Trophoblast cell (in vitro differentiated cells and primary cell): ENCODE measurements around the gene AMOTL1.

Experiments used
- DNase-seq, 2 donors: peaks; one replicate each; pipeline ENCODE4 v3.0.0-alpha.2; 2016
- H2AFZ ChIP-seq: 2 replicates; pipeline ENCODE4 v1.6.1; 2013; ENCODE audit warnings: low read length, moderate library complexity, mild to moderate bottlenecking; ENCODE audit not compliant: insufficient read depth, poor library complexity
- H2AK5ac ChIP-seq: 2 replicates; pipeline ENCODE4 v1.6.1; 2013; ENCODE audit warnings: mild to moderate bottlenecking, low read length
- H2BK120ac ChIP-seq: 2 replicates; pipeline ENCODE4 v1.6.1; 2013; ENCODE audit warnings: low read length, mild to moderate bottlenecking, moderate library complexity; ENCODE audit not compliant: insufficient read depth, poor library complexity
- H2BK12ac ChIP-seq: 2 replicates; pipeline ENCODE4 v1.6.1; 2013; ENCODE audit warnings: mild to moderate bottlenecking, low read length, moderate library complexity
- H2BK5ac ChIP-seq: 2 replicates; pipeline ENCODE4 v1.6.1; 2013; ENCODE audit warnings: low read length, low read depth, moderate library complexity, mild to moderate bottlenecking; ENCODE audit not compliant: poor library complexity
- H3K14ac ChIP-seq: 2 replicates; pipeline ENCODE4 v1.6.1; 2013; ENCODE audit warnings: mild to moderate bottlenecking, low read length
- H3K18ac ChIP-seq: 2 replicates; pipeline ENCODE4 v1.6.1; 2013; ENCODE audit warnings: mild to moderate bottlenecking, low read length
- H3K23ac ChIP-seq: 2 replicates; pipeline ENCODE4 v1.6.1; 2013; ENCODE audit warnings: low read length
- H3K27ac ChIP-seq: 2 replicates; pipeline ENCODE4 v1.5.1; 2013; ENCODE audit warnings: low read depth, mild to moderate bottlenecking, inconsistent platforms, low read length, moderate library complexity
- H3K27me3 ChIP-seq: 2 replicates; pipeline ENCODE4 v1.6.1; 2013; ENCODE audit warnings: inconsistent platforms, mild to moderate bottlenecking, low read length, moderate library complexity; ENCODE audit not compliant: insufficient read depth
- H3K36me3 ChIP-seq, 2 experiments: 1 replicate in 1 of 2; 2 replicates in 1 of 2; pipeline ENCODE4 v1.6.1; 2013; ENCODE audit warnings: low read length in 2 of 2, mild to moderate bottlenecking in 2 of 2, moderate library complexity in 1 of 2; ENCODE audit not compliant: insufficient read depth in 2 of 2, control insufficient read depth in 1 of 2
- H3K4ac ChIP-seq: 2 replicates; pipeline ENCODE4 v1.6.1; 2013; ENCODE audit warnings: low read depth, mild to moderate bottlenecking, low read length, moderate library complexity
- H3K4me1 ChIP-seq, 2 experiments: 1 replicate in 1 of 2; 2 replicates in 1 of 2; pipeline ENCODE4 v1.6.1; 2013; ENCODE audit warnings: low read length in 2 of 2, mild to moderate bottlenecking in 2 of 2, moderate library complexity in 1 of 2; ENCODE audit not compliant: insufficient read depth in 2 of 2, control insufficient read depth in 1 of 2
- H3K4me2 ChIP-seq: 2 replicates; pipeline ENCODE4 v1.6.1; 2013; ENCODE audit warnings: inconsistent platforms, mild to moderate bottlenecking, low read length, moderate library complexity
- H3K4me3 ChIP-seq: 2 replicates; pipeline ENCODE4 v1.5.1; 2013; ENCODE audit warnings: mild to moderate bottlenecking, low read depth, low read length, inconsistent platforms
- H3K79me1 ChIP-seq: one replicate; pipeline ENCODE4 v1.6.1; 2013; ENCODE audit warnings: low read length
- H3K79me2 ChIP-seq: 2 replicates; pipeline ENCODE4 v1.6.1; 2013; ENCODE audit warnings: low read length, mild to moderate bottlenecking; ENCODE audit not compliant: control insufficient read depth, insufficient read depth, poor library complexity
- H3K9ac ChIP-seq: 2 replicates; pipeline ENCODE4 v1.6.1; 2013; ENCODE audit warnings: mild to moderate bottlenecking, low read length
- H3K9me3 ChIP-seq: 2 replicates; pipeline ENCODE4 v1.6.1; 2013; ENCODE audit warnings: low read depth, mild to moderate bottlenecking, control low read depth, inconsistent platforms, low read length; ENCODE audit not compliant: insufficient read depth
- H4K12ac ChIP-seq: 2 replicates; pipeline ENCODE4 v1.6.1; 2013; ENCODE audit warnings: low read depth, mild to moderate bottlenecking, low read length, moderate library complexity
- H4K8ac ChIP-seq: 2 replicates; pipeline ENCODE4 v1.6.1; 2013; ENCODE audit warnings: low read depth, mild to moderate bottlenecking, low read length, moderate library complexity
- H4K91ac ChIP-seq: one replicate; pipeline ENCODE4 v1.6.1; 2013; ENCODE audit warnings: low read depth, mild to moderate bottlenecking, low read length, moderate library complexity
- WGBS: extraction: QIAGEN DNeasy Blood & Tissue Kit; methylation state at CpG from one replicate; pipeline ENCODE4 v1.1.7; 2013; ENCODE audit warnings: missing lambda C conversion rate; ENCODE audit not compliant: insufficient read length, insufficient coverage; ENCODE audit errors: extremely low coverage; 5-methylcytosine and 5-hydroxymethylcytosine counted together

AMOTL1 gene

DNA sequence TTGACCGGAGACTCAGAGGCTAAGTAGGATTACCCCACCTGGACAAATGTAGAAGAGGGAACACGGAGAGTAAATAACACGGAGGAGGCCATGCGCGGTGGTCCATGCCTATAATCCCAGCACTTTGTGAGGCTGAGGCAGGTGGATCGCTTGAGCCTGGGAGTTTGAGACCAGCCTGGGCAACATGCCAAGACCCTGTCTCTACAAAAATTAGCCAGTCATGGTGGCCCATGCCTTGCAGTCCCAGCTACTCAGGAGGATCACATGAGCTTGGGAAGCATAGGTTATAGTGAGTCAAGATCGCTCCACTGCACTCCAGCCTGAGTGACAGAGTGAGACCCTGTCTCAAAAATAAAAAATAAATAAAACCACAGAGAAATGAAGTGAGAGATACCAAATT is 53.9 kb downstream of the AMOTL1 start:
- H3K27ac ChIP-seq, result no peak overlapping the region
- no peak overlapping the region for H3K18ac ChIP-seq
- no peak overlapping the region for H2BK12ac ChIP-seq
- H2BK120ac ChIP-seq, result no peak overlapping the region
- no peaks in the 10 kb centered on the region for H3K79me1 ChIP-seq
- no peak overlapping the region for H4K91ac ChIP-seq
- H3K23ac ChIP-seq, result no peak overlapping the region
- H3K79me2 ChIP-seq, result no peaks in the 10 kb centered on the region
- no peak overlapping the region for H4K12ac ChIP-seq
- H3K9me3 ChIP-seq, result peaks cover 1% of the 10 kb centered on the region
- no peak overlapping the region for H3K4me2 ChIP-seq
- no peak overlapping the region for H2AFZ ChIP-seq
- H3K9ac ChIP-seq, result no peak overlapping the region
- no peak overlapping the region for H2BK5ac ChIP-seq
- no peaks in the 10 kb centered on the region for H3K4me1 ChIP-seq
- H3K27me3 ChIP-seq, result no peaks in the 10 kb centered on the region
- DNase-seq, result no peak
- no peak overlapping the region for H3K4ac ChIP-seq
- no peak overlapping the region for H3K4me3 ChIP-seq
- no CpG with 5 or more reads among the region's 7 CpGs for WGBS
- H2AK5ac ChIP-seq, result no peak overlapping the region
- H4K8ac ChIP-seq, result no peak overlapping the region
- no peak overlapping the region for H3K14ac ChIP-seq
- H3K36me3 ChIP-seq, result peaks cover 34 to 49% of the 10 kb centered on the region in 2 experiments

- Histone ChIP-seq H4K12ac (no peak overlapping the region), H3K23ac (no peak overlapping the region), H3K9ac (no peak overlapping the region), H4K8ac (no peak overlapping the region), H2AFZ (no peak overlapping the region), H3K4me3 (no peak overlapping the region), H2AK5ac (no peak overlapping the region), H3K9me3 (peaks cover 1% of the 10 kb centered on the region), H3K4me1 (peaks cover 0 to 5% of the 10 kb centered on the region in 2 experiments), H3K79me2 (no peaks in the 10 kb centered on the region), H3K27me3 (no peaks in the 10 kb centered on the region), H3K79me1 (no peaks in the 10 kb centered on the region), H2BK120ac (no peak overlapping the region), H4K91ac (no peak overlapping the region), H3K36me3 (peaks cover 39 to 56% of the 10 kb centered on the region in 2 experiments), H2BK5ac (no peak overlapping the region), H3K14ac (no peak overlapping the region), H2BK12ac (no peak overlapping the region), H3K18ac (no peak overlapping the region), H3K4me2 (no peak overlapping the region), H3K4ac (no peak overlapping the region), H3K27ac (no peak overlapping the region)
- WGBS, result no CpG with 5 or more reads among the region's 2 CpGs
- DNase-seq, result no peak
These were observed 55.1 kb downstream of the AMOTL1 start for GRCh38 chr11:94823102-94823732.

GRCh38 chr11:94825031-94825430 is 56.9 kb downstream of the AMOTL1 start:
- Histone ChIP-seq H3K4me3 (no peak overlapping the region), H3K9ac (no peak overlapping the region), H3K27me3 (no peaks in the 10 kb centered on the region), H3K79me2 (no peaks in the 10 kb centered on the region), H3K36me3 (peaks cover 45 to 65% of the 10 kb centered on the region in 2 experiments), H2AK5ac (no peak overlapping the region), H3K9me3 (peaks cover 1% of the 10 kb centered on the region), H3K27ac (no peak overlapping the region), H4K8ac (no peak overlapping the region), H2BK120ac (no peak overlapping the region), H3K79me1 (no peaks in the 10 kb centered on the region), H4K12ac (no peak overlapping the region), H3K23ac (no peak overlapping the region), H2AFZ (no peak overlapping the region), H3K4ac (no peak overlapping the region), H3K18ac (no peak overlapping the region), H3K4me2 (no peak overlapping the region), H2BK5ac (no peak overlapping the region), H3K4me1 (peaks cover 0 to 5% of the 10 kb centered on the region in 2 experiments), H3K14ac (no peak overlapping the region), H4K91ac (no peak overlapping the region), H2BK12ac (no peak overlapping the region)
- no CpG with 5 or more reads among the region's 4 CpGs for WGBS
- no peak for DNase-seq

- no peak for DNase-seq
- H4K91ac ChIP-seq, result no peak overlapping the region
- no peak overlapping the region for H3K18ac ChIP-seq
- peaks cover 0 to 5% of the 10 kb centered on the region in 2 experiments for H3K4me1 ChIP-seq
- no peak overlapping the region for H3K23ac ChIP-seq
- no peak overlapping the region for H2BK12ac ChIP-seq
- no peak overlapping the region for H4K12ac ChIP-seq
- H2BK120ac ChIP-seq, result no peak overlapping the region
- no peak overlapping the region for H4K8ac ChIP-seq
- no peaks in the 10 kb centered on the region for H3K79me1 ChIP-seq
- no peaks in the 10 kb centered on the region for H3K9me3 ChIP-seq
- H2AFZ ChIP-seq, result no peak overlapping the region
- H3K4me3 ChIP-seq, result no peak overlapping the region
- no peak overlapping the region for H2AK5ac ChIP-seq
- H3K27me3 ChIP-seq, result no peaks in the 10 kb centered on the region
- no peak overlapping the region for H2BK5ac ChIP-seq
- H3K36me3 ChIP-seq, result peaks cover 41 to 66% of the 10 kb centered on the region in 2 experiments
- no peak overlapping the region for H3K27ac ChIP-seq
- no peak overlapping the region for H3K4ac ChIP-seq
- H3K9ac ChIP-seq, result no peak overlapping the region
- WGBS, result no CpG with 5 or more reads among the region's 1 CpG
- no peak overlapping the region for H3K14ac ChIP-seq
- no peaks in the 10 kb centered on the region for H3K79me2 ChIP-seq
- H3K4me2 ChIP-seq, result no peak overlapping the region
These were observed 57.3 kb downstream of the AMOTL1 start for GRCh38 chr11:94825481-94825880.
